SK-N-SH treated with all-trans-retinoic acid at 6 μM for 48 hours (cell line): ENCODE measurements around the gene MYADM.

Experiments
- ARNTL ChIP-seq: fragments of 450-650 bp; formaldehyde crosslinking; IDR thresholded peaks from 2 replicates; pipeline ENCODE4 v1.5.0; 2020; ENCODE audit warnings: low read depth, mild to moderate bottlenecking, moderate library complexity, borderline replicate concordance
- BACH2 ChIP-seq: fragments of 250-450 bp; sonication (Bioruptor Pico); IDR thresholded peaks from 2 replicates; pipeline ENCODE4 v1.9.0; 2021; ENCODE audit warnings: mild to moderate bottlenecking, borderline replicate concordance
- PATZ1 ChIP-seq: fragments of 250-450 bp; sonication (Bioruptor Pico); IDR thresholded peaks from 2 replicates; pipeline ENCODE4 v1.8.0; 2020; ENCODE audit warnings: mild to moderate bottlenecking, moderate library complexity, borderline replicate concordance
- RARB ChIP-seq: fragments of 250-450 bp; sonication (Bioruptor Pico); IDR thresholded peaks from 2 replicates; pipeline ENCODE4 v1.8.0; 2021; ENCODE audit warnings: mild to moderate bottlenecking, moderate library complexity
- ZFP3 ChIP-seq: fragments of 250-450 bp; sonication (Bioruptor Pico); IDR thresholded peaks from 2 replicates; pipeline ENCODE4 v1.5.0; 2020; ENCODE audit warnings: mild to moderate bottlenecking, moderate library complexity
- ZNF8 ChIP-seq: fragments of 450-650 bp; formaldehyde crosslinking; IDR thresholded peaks from 2 replicates; pipeline ENCODE4 v1.5.0; 2020; ENCODE audit warnings: mild to moderate bottlenecking, moderate library complexity

GRCh38 chr19:53844849-53845246, 22.8 kb upstream of the MYADM start:
- no peak for TF ChIP-seq ZFP3 (CRISPR knock-in tag)
- no peak for TF ChIP-seq PATZ1 (CRISPR knock-in tag)
- no peak for TF ChIP-seq ZNF8
- TF ChIP-seq RARB (CRISPR knock-in tag), result no peak
- TF ChIP-seq BACH2 (CRISPR knock-in tag), result no peak
- TF ChIP-seq ARNTL (CRISPR knock-in tag), result no peak
